ENCODE results near the gene RAB27B.

The RAB27B gene

GRCh38 chr18:54829856-54830255, 1.6 kb downstream of the RAB27B start:
- peak; percentile 82 for DNase-seq (ENCODE audit: low read depth)
- H3K4me3 ChIP-seq (ENCODE audit: low read length): peak overlapping the region; percentile 85
- TF ChIP-seq CTCF (IDR thresholded peaks at IDR 0.05; ENCODE audit: insufficient read depth, low read depth, low read length, missing control alignments): no peak

DNA sequence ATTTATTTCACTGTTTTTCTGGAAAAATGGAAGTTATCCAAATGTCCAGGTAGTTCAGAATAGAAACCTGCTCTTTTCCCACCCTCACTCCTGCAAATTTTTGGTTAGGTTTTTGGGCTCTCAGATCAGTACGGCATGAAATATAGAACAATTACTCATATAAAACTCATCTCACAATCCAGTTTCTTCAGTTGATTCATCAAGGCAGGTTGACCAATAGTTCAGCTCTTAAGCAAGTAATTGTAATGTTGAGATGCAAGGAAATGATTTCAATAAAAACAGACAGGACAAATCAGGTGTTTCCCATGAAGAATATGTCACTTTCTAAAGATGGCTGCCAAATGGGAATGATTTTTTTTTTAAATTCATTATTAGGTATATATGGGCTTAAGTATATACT, 2.0 kb downstream of the RAB27B start:
- H3K4me3 ChIP-seq (ENCODE audit: low read length): peak overlapping the region; percentile 85
- no peak for TF ChIP-seq CTCF (IDR thresholded peaks at IDR 0.05; ENCODE audit: insufficient read depth, low read depth, low read length, missing control alignments)
- peak; percentile 90 for DNase-seq (ENCODE audit: low read depth)

DNA sequence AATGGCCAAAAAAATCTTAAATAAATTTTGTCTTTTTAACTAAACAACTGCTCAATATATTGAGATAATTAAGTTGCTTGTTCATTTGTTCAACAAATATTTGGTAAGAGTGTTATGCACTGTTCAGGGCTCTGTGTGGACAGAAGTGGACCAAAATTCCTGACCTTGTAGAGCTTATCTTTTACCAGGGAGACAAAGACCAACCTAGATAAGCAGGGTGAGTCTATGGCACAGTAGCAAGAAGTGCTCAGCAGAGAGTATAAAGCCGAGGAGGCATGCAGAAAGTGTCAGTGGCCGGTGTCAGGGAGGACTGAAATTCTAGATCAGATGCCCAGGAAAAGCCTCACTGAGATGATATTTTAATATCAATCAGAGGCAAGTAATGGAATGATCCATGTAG, 2.6 kb downstream of the RAB27B start:
- DNase-seq (ENCODE audit: low read depth): no peak

GRCh38 chr18:54835944-54836343, 7.7 kb downstream of the RAB27B start:
- H3K4me3 ChIP-seq (ENCODE audit: low read length): no peak overlapping the region
- no peak for TF ChIP-seq CTCF (IDR thresholded peaks at IDR 0.05; ENCODE audit: insufficient read depth, low read depth, low read length, missing control alignments)
- no peak for DNase-seq (ENCODE audit: low read depth)

More for the DNA sequence above, 2.6 kb downstream of the RAB27B start:
- peak overlapping the region; percentile 2 for H3K4me3 ChIP-seq (ENCODE audit: low read length)
- no peak for TF ChIP-seq CTCF (IDR thresholded peaks at IDR 0.05; ENCODE audit: insufficient read depth, low read depth, low read length, missing control alignments)

DNA sequence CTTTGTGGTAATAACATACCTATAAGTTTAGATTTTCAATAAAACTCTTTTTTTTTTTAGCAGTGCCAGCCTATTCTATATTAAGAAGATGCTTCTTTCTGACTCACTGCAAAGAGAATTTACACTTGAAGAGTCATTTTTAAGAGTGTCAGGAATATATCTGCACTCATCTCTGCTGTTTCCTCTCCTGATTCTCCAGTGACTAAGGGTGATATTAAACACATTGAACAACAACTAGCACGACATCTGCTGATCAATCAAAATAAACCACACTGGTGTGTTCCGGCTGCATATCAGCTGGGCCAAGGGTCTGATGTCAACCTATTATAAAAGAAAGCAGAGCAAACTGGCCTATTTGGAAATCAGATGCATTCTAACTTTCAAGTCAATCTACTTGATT, 15.0 kb downstream of the RAB27B start:
- DNase-seq (ENCODE audit: low read depth): no peak
- no peak overlapping the region for H3K4me3 ChIP-seq (ENCODE audit: low read length)
- TF ChIP-seq CTCF (IDR thresholded peaks at IDR 0.05; ENCODE audit: insufficient read depth, low read depth, low read length, missing control alignments): no peak

GRCh38 chr18:54845787-54846186, 17.5 kb downstream of the RAB27B start:
- no peak for TF ChIP-seq CTCF (IDR thresholded peaks at IDR 0.05; ENCODE audit: insufficient read depth, low read depth, low read length, missing control alignments)
- DNase-seq (ENCODE audit: low read depth): peak; percentile 45
- no peak overlapping the region for H3K4me3 ChIP-seq (ENCODE audit: low read length)

GRCh38 chr18:54848121-54848520, 19.8 kb downstream of the RAB27B start:
- TF ChIP-seq CTCF (IDR thresholded peaks at IDR 0.05; ENCODE audit: insufficient read depth, low read depth, low read length, missing control alignments): no peak
- no peak for DNase-seq (ENCODE audit: low read depth)
- H3K4me3 ChIP-seq (ENCODE audit: low read length): no peak overlapping the region
